ENCODE measurements around the gene RAN.
"Not testable (repeated sequence)": the region's sequence is repeated elsewhere in the genome, so short reads cannot be mapped to it uniquely, and the experiment has no call there.

RAN gene

DNA sequence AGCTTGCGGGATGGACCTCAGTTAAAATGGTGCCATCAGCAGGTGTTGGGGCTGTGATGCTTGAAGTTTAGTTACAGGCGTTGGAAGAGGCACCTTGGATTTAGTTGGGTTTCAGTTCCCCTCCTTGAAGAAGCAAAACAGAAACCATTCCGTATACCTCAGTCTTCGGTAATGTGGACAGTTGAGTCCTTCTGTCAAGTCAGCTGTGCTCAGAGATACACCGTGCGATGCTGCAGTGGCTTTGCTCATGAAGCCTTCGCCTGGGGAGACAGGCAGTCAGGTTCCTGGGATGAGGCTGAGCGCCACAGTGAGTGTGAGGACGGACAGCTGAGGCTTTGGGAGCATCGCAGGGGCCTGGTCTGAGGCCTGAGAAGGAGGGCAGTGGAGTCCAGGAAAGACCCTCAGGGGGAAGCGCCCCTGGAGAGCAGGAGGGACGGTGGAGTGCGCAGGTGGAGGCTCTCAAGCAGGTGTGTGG is 7.4 kb downstream of the RAN start:
- DNase-seq, result no peak

DNA sequence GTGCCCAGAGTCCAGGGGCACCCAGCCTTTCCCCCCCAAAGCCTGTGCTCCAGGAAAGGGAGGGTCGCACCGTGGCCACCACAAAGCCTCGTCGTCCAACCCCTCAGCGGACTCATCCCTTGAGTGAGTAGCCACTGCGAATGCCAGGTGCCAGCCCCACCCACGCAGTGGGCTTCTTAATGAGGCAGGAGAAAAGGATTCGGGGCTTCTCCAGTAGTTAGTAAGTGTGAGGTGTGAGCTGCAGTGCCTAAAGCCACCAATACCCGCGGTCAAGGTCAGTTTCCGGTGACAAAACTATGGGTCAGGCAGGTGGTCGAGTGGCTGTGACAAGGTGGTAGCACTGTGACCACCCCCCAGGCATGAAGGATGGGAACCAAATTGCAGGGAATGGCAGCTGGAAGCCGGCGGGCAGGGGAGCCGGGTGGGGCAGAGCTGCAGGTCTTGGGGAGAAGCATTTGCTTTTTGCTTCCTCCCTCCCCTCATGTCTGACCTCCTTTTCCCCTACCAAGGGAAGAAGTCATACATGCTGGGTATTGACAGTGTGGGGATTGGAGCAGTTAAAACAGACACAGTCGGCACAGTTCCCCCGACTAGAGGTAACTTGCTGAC is 8.0 kb downstream of the RAN start:
- no peak for DNase-seq

DNA sequence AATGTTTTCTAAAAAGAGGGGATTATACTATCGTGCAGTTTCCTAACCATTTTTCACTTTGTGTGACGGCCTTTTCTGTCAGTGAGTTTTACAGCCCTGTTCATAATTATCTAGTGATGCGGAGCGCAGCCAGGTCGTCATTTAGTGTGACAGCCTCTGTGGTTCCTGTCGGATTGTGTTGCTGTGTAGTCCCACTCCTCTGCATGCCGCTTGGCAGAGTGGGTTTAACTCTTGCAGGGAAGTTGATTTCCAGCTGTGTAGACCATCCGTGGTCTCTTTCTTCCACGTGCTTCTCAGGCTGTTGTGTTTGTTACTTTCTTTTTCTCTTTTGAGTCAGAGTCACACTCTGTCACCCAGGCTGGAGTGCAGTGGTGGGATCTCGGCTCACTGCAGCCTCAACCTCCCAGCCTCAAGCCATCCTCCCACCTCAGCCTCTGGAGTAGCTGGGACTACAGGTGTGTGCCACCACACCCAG is 8.6 kb downstream of the RAN start:
- DNase-seq, result no peak

- DNase-seq, result no peak
Measured at GRCh38 chr12:130881046-130881445, 9.2 kb downstream of the RAN start.

DNA sequence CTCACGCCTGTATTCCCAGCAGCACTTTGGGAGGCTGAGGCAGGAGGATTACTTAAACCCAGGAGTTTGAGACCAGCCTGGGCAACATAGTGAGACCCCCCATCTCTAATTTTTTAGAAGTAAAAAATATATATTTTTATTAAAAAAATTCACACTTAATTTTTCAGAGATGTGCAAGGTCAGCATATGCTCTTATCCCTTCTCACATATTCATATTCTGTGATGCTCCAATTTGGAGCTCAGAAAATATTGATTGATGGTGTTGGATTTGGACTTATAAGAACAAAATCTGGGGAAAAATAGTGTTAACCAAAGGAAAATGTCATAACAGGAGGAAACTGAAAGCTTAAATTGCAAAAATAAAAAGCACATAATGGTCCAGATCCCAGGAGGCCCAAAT is 9.7 kb downstream of the RAN start:
- DNase-seq, result no peak

GRCh38 chr12:130887190-130887589 is 15.3 kb downstream of the RAN start:
- DNase-seq, result not testable (repeated sequence)

- DNase-seq, result no peak
Measured at GRCh38 chr12:130904064-130904463, 32.2 kb downstream of the RAN start.

DNA sequence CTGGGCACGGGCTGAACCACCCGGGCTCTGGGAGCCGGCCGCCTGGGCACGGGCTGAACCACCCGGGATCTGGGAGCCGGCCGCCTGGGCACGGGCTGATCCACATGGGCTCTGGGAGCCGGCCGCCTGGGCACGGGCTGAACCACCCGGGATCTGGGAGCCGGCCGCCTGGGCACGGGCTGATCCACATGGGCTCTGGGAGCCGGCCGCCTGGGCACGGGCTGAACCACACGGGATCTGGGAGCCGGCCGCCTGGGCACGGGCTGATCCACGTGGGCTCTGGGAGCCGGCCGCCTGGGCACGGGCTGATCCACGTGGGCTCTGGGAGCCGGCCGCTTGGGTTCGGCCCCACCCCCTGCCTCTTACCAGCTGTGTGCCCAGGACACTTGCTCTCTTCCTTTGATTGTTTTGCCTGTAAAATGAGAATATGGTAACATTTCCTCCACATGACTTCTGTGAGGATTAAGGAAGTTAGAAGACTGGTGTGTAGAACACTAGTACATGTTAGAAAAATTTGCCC is 33.1 kb downstream of the RAN start:
- DNase-seq, result not testable (repeated sequence)

GRCh38 chr12:130909111-130909510 is 37.2 kb downstream of the RAN start:
- no peak for DNase-seq

GRCh38 chr12:130911193-130911592 is 39.3 kb downstream of the RAN start:
- no peak for DNase-seq

GRCh38 chr12:130911933-130912332 is 40.1 kb downstream of the RAN start:
- no peak for DNase-seq

DNA sequence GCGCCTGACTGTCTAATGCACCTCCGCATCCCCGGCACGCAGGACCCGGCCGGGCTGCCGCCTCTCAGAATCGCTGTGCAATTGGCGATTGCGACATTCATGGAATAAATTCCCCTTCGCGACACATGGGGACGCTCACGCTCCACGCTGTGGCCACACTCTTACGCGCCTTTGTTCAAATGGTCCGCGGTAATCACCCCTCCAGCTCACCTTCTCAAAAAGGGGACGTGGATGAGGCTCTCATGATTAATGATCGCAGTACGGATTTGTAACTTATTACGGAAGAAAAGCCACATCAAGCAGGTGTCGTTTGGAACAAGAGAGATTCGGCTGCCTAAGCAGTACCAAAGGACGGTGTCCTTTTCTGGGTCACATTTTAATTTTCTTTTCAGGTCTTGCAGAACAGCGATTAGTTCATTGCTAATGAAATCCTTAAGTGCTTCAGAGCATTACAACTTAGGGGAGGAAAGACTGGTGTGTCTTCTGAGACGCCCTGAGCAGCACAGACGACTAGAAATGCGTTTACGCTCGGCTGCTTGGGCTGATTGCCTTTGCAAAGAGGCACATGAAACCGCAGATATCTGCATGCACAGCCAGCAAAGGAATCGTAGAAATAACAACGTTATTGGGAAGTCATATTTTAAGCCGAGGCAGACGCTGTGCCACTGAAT is 44.5 kb downstream of the RAN start:
- DNase-seq, result no peak

- DNase-seq, result no peak
Measured at GRCh38 chr12:130917607-130918006, 45.7 kb downstream of the RAN start.

- no peak for DNase-seq
Measured at GRCh38 chr12:130919086-130919485, 47.2 kb downstream of the RAN start.

- no peak for DNase-seq
Measured at GRCh38 chr12:130920119-130920703, 48.3 kb downstream of the RAN start.

GRCh38 chr12:130920723-130921381 is 49.0 kb downstream of the RAN start:
- DNase-seq, result no peak

- no peak for DNase-seq
Measured at GRCh38 chr12:130922511-130922953, 50.7 kb downstream of the RAN start.

GRCh38 chr12:130924966-130925665 is 53.2 kb downstream of the RAN start:
- no peak for DNase-seq

GRCh38 chr12:130925666-130926015 is 53.8 kb downstream of the RAN start:
- DNase-seq, result no peak

All from AML-193 (cell line).